SK-N-SH (cell line): ENCODE results near the gene CDIP1. TPM values are rescaled to one million over a fixed set of nuclear protein-coding genes. Genes with fewer than 3 reads are reported as not detected.

Experiments used
- CTCF ChIA-PET: fragments of 300-600, 350-600 bp; formaldehyde crosslinking; extraction: SDS; loops from one replicate; lab custom pipeline; 2021; lab: Yijun Ruan, JAX
- POLR2A ChIA-PET: fragments of 350-600 bp; sonication (Branson Sonifier 250); formaldehyde crosslinking; extraction: SDS; loops from one replicate; lab custom pipeline; 2020; ENCODE audit warnings: antibody characterized with exemption, inconsistent platforms; lab: Yijun Ruan, JAX
- DNase-seq: peaks from one replicate; pipeline ENCODE4 v3.0.0; 2012
- H2AFZ ChIP-seq: fragments of 200-600 bp; sonication (generic); 2 replicates; pipeline ENCODE4 v1.8.1; 2016; ENCODE audit warnings: antibody characterized with exemption, mild to moderate bottlenecking, low read depth
- H3F3A ChIP-seq: fragments of 200-600 bp; sonication (generic); replicated peaks from 2 replicates; pipeline ENCODE3; 2016; ENCODE audit warnings: antibody characterized with exemption, mild to moderate bottlenecking; ENCODE audit not compliant: insufficient read depth
- H3K27ac ChIP-seq, 2 experiments: fragments of 200-500 bp in 1 of 2; fragments of 200-600 bp in 1 of 2; sonication (Bioruptor generic) in 1 of 2; sonication (generic), shearing (Covaris generic) in 1 of 2; 2 replicates each; pipeline versions ENCODE4 v1.5.1 to v1.6.1; 2014 to 2016; ENCODE audit warnings: low read depth in 2 of 2, inconsistent platforms in 1 of 2, low read length in 1 of 2, mild to moderate bottlenecking in 1 of 2, mixed read lengths in 1 of 2
- H3K27me3 ChIP-seq: fragments of 200-600 bp; sonication (generic), shearing (Covaris generic); 2 replicates; pipeline ENCODE4 v1.6.1; 2016; ENCODE audit warnings: mixed run types; ENCODE audit not compliant: insufficient read depth
- H3K36me3 ChIP-seq, 2 experiments: fragments of 200-500 bp in 1 of 2; fragments of 200-600 bp in 1 of 2; sonication (Bioruptor generic) in 1 of 2; sonication (generic) in 1 of 2; replicated peaks in 1 of 2; 2 replicates each; pipeline versions ENCODE3 to v1.5.1; 2014 to 2016; ENCODE audit warnings: low read length in 1 of 2, mild to moderate bottlenecking in 1 of 2; ENCODE audit not compliant: insufficient read depth in 2 of 2, control insufficient read depth in 1 of 2
- H3K4me1 ChIP-seq, 2 experiments: fragments of 200-500 bp in 1 of 2; fragments of 200-600 bp in 1 of 2; sonication (Bioruptor generic) in 1 of 2; sonication (generic), shearing (Covaris generic) in 1 of 2; 2 replicates each; pipeline versions ENCODE4 v1.5.1 to v1.6.1; 2014 to 2016; ENCODE audit warnings: low read depth in 1 of 2, low read length in 1 of 2, mixed run types in 1 of 2; ENCODE audit not compliant: insufficient read depth in 2 of 2, control insufficient read depth in 1 of 2
- H3K4me2 ChIP-seq: fragments of 200-600 bp; sonication (generic), shearing (Covaris generic); 2 replicates; pipeline ENCODE4 v1.6.1; 2017; ENCODE audit warnings: mixed run types
- H3K4me3 ChIP-seq, 2 experiments: fragments of 200-500 bp in 1 of 2; fragments of 200-600 bp in 1 of 2; sonication (Bioruptor generic) in 1 of 2; sonication (generic), shearing (Covaris generic) in 1 of 2; 2 replicates each; pipeline versions ENCODE4 v1.5.1 to v1.8.1; 2014 to 2016; ENCODE audit warnings: low read depth in 2 of 2, inconsistent platforms in 1 of 2, low read length in 1 of 2, mild to moderate bottlenecking in 1 of 2, mixed read lengths in 1 of 2, moderate library complexity in 1 of 2
- H3K79me2 ChIP-seq: fragments of 200-600 bp; sonication (generic); 2 replicates; pipeline ENCODE4 v1.8.1; 2017; ENCODE audit warnings: mild to moderate bottlenecking; ENCODE audit not compliant: insufficient read depth
- H3K9ac ChIP-seq: fragments of 200-600 bp; sonication (generic); 2 replicates; pipeline ENCODE4 v1.6.1; 2017; ENCODE audit warnings: mixed run types
- H3K9me2 ChIP-seq: fragments of 200-600 bp; sonication (generic); 2 replicates; pipeline ENCODE4 v1.6.1; 2017; ENCODE audit warnings: mixed run types
- H3K9me3 ChIP-seq: fragments of 200-600 bp; sonication (generic); 2 replicates; pipeline ENCODE4 v1.6.1; 2017; ENCODE audit warnings: mixed run types, mild to moderate bottlenecking, moderate library complexity
- H4K20me1 ChIP-seq: fragments of 200-600 bp; sonication (generic); 2 replicates; pipeline ENCODE4 v1.6.1; 2017; ENCODE audit warnings: mild to moderate bottlenecking, mixed run types; ENCODE audit not compliant: insufficient read depth
- CTCF ChIP-seq: fragments of 200-600 bp; sonication (generic); IDR thresholded peaks from 2 replicates; pipeline ENCODE4 v1.6.1; 2017; ENCODE audit warnings: antibody characterized with exemption, mild to moderate bottlenecking, moderate library complexity
- EP300 ChIP-seq, 2 experiments: IDR thresholded peaks; 2 replicates each; pipeline versions ENCODE4 v1.4.0 to v1.6.1; 2012; ENCODE audit warnings: borderline replicate concordance in 1 of 2, low read depth in 1 of 2, low read length in 1 of 2
- EZH2phosphoT487 ChIP-seq: fragments of 200-600 bp; sonication (generic); IDR thresholded peaks from 2 replicates; pipeline ENCODE4 v1.6.1; 2017; ENCODE audit warnings: low read depth, mixed run types, mild to moderate bottlenecking, antibody characterized with exemption, moderate library complexity, borderline replicate concordance
- FOSL2 ChIP-seq: IDR thresholded peaks from 2 replicates; pipeline ENCODE4 v1.4.0; 2012; ENCODE audit warnings: low read depth, mild to moderate bottlenecking, moderate library complexity, borderline replicate concordance
- FOXJ3 ChIP-seq: sonication (generic); formaldehyde crosslinking; IDR thresholded peaks from 2 replicates; pipeline ENCODE4 v1.5.1; 2020; ENCODE audit warnings: mild to moderate bottlenecking, missing genetic modification reagents
- FOXM1 ChIP-seq: IDR thresholded peaks from 2 replicates; pipeline ENCODE4 v1.4.0; 2012; ENCODE audit warnings: low read depth, mild to moderate bottlenecking
- GABPA ChIP-seq: IDR thresholded peaks from 2 replicates; pipeline ENCODE4 v1.4.0; 2012; ENCODE audit warnings: low read depth, mild to moderate bottlenecking
- GATA2 ChIP-seq: sonication (generic); formaldehyde crosslinking; IDR thresholded peaks from 2 replicates; pipeline ENCODE4 v1.5.0; 2020; ENCODE audit warnings: mild to moderate bottlenecking, missing genetic modification reagents
- IRF3 ChIP-seq: fragments of 150-350 bp; IDR thresholded peaks from 2 replicates; pipeline ENCODE4 v1.6.1; 2016; ENCODE audit warnings: mild to moderate bottlenecking, low read depth, low read length
- JUND ChIP-seq: IDR thresholded peaks from 2 replicates; pipeline ENCODE4 v1.4.0; 2012
- MEF2A ChIP-seq: IDR thresholded peaks from 2 replicates; pipeline ENCODE4 v1.4.0; 2012; ENCODE audit warnings: low read depth, borderline replicate concordance
- MXI1 ChIP-seq: IDR thresholded peaks from 2 replicates; pipeline ENCODE4 v1.6.1; 2012; ENCODE audit warnings: mild to moderate bottlenecking, low read depth, low read length, improper control_type of control experiment
- NFIC ChIP-seq: IDR thresholded peaks from 2 replicates; pipeline ENCODE4 v1.4.0; 2012; ENCODE audit warnings: borderline replicate concordance
- NRF1 ChIP-seq: IDR thresholded peaks from 2 replicates; pipeline ENCODE4 v1.6.1; 2012; ENCODE audit warnings: low read depth, mild to moderate bottlenecking, low read length
- PBX3 ChIP-seq: IDR thresholded peaks from 2 replicates; pipeline ENCODE4; 2012
- POLR2AphosphoS5 ChIP-seq: IDR thresholded peaks from 2 replicates; pipeline ENCODE4 v1.6.1; 2012; ENCODE audit warnings: low read depth, low read length
- RFX5 ChIP-seq: IDR thresholded peaks from 2 replicates; pipeline ENCODE4 v1.6.1; 2012; ENCODE audit warnings: mild to moderate bottlenecking, improper control_type of control experiment, low read length
- SIN3A ChIP-seq: IDR thresholded peaks from 2 replicates; pipeline ENCODE4 v1.6.1; 2012; ENCODE audit warnings: low read depth, mild to moderate bottlenecking, low read length, moderate library complexity, borderline replicate concordance
- USF2 ChIP-seq: fragments of 150-350 bp; IDR thresholded peaks from 2 replicates; pipeline ENCODE4 v1.6.1; 2017; ENCODE audit warnings: antibody characterized with exemption, low read length, low read depth, borderline replicate concordance
- WGBS: methylation state at CpG from one replicate; pipeline ENCODE4 v1.1.6; 2017; ENCODE audit warnings: low lambda C conversion rate; 5-methylcytosine and 5-hydroxymethylcytosine counted together
- polyA plus RNA-seq, 3 experiments: library from polyadenylated mRNA; depleted of rRNA; stranded (reverse); fragments of >200 nt; gene quantifications; 2 replicates each; pipeline ENCODE4 v1.2.3, GENCODE V29; 2012
- TF ChIP-seq, protein P1 (sequence below): IDR thresholded peaks from 2 replicates; pipeline ENCODE4 v1.4.0; 2012; ENCODE audit warnings: low read depth, borderline replicate concordance

CDIP1 gene
- polyA plus RNA-seq, 1 of the 3 experiments (the other 2 are of a cell fraction), result 30.2 TPM

- TF ChIP-seq IRF3, result no peak
- TF ChIP-seq GABPA, result no peak
- no peak for TF ChIP-seq SIN3A
- TF ChIP-seq, protein P1, sequence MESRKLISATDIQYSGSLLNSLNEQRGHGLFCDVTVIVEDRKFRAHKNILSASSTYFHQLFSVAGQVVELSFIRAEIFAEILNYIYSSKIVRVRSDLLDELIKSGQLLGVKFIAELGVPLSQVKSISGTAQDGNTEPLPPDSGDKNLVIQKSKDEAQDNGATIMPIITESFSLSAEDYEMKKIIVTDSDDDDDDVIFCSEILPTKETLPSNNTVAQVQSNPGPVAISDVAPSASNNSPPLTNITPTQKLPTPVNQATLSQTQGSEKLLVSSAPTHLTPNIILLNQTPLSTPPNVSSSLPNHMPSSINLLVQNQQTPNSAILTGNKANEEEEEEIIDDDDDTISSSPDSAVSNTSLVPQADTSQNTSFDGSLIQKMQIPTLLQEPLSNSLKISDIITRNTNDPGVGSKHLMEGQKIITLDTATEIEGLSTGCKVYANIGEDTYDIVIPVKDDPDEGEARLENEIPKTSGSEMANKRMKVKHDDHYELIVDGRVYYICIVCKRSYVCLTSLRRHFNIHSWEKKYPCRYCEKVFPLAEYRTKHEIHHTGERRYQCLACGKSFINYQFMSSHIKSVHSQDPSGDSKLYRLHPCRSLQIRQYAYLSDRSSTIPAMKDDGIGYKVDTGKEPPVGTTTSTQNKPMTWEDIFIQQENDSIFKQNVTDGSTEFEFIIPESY, result no peak
- no peak for TF ChIP-seq MXI1
- no peak for TF ChIP-seq FOXJ3
- TF ChIP-seq PBX3, result no peak
- no peak for TF ChIP-seq NFIC
- no peak for TF ChIP-seq EZH2phosphoT487
These were observed 27.7 kb downstream of the CDIP1 start (continued) for GRCh38 chr16:4510747-4511426.

- H3K9me2 ChIP-seq, result no peaks in the 10 kb centered on the region
- H3K9ac ChIP-seq, result no peak overlapping the region
- H2AFZ ChIP-seq, result no peak overlapping the region
- no peak overlapping the region for H3K4me3 ChIP-seq
- H3F3A ChIP-seq, result peaks cover 2% of the 10 kb centered on the region
- no peaks in the 10 kb centered on the region for H3K27me3 ChIP-seq
- H4K20me1 ChIP-seq, result no peaks in the 10 kb centered on the region
- DNase-seq, result no peak
- ChIA-PET POLR2A (no interaction called here), CTCF (interaction anchor here (0.6 to 11.4 kb wide), 9 partner anchors 10 to 76 kb away, joined by 3 to 182 read pairs (median 3); partner anchors contain the start of gene HMOX2)
- peaks cover 12 to 59% of the 10 kb centered on the region in 2 experiments for H3K36me3 ChIP-seq
- H3K27ac ChIP-seq, result no peak overlapping the region
- H3K4me2 ChIP-seq, result no peak overlapping the region
- no peaks in the 10 kb centered on the region; a peak in 1 of 4 replicates for H3K4me1 ChIP-seq
- no peaks in the 10 kb centered on the region for H3K9me3 ChIP-seq
- H3K79me2 ChIP-seq, result peaks cover 3% of the 10 kb centered on the region; the same call in 1 of the 2 replicates
- WGBS, result 79% methylated on average over 5 of the region's 5 CpGs
- TF ChIP-seq EP300 (IDR thresholded peaks at IDR 0.05; ENCODE audit: borderline replicate concordance in 1 of 2, low read depth in 1 of 2, low read length in 1 of 2) (no peak), USF2 (no peak), MEF2A (no peak), NFIC (no peak), NRF1 (no peak), POLR2AphosphoS5 (no peak), GATA2 (CRISPR knock-in tag) (no peak), PBX3 (no peak), IRF3 (no peak), FOSL2 (no peak), FOXM1 (no peak), MXI1 (no peak), GABPA (no peak), JUND (no peak), CTCF (no peak), RFX5 (no peak), EZH2phosphoT487 (no peak)
These were observed 28.4 kb downstream of the CDIP1 start for GRCh38 chr16:4510131-4510530.
